ENCODE data around the gene KRTAP12-3. TPM values are rescaled to one million over a fixed set of nuclear protein-coding genes. Genes with fewer than 3 reads are reported as not detected.

KRTAP12-3 gene
- total and polyA plus RNA-seq, 10 of the 15 experiments (the other 5 are each of a cell fraction or from before 2014, with no cell fraction given) = not detected

- intact Hi-C loops (cut with micrococcal nuclease; ENCODE audit: unreplicated experiment) = no loop called here
- no peak for FAIRE-seq
- RAD21 ChIA-PET (ENCODE audit: unreplicated experiment) = no interaction called here
These were observed 35.2 kb downstream of the KRTAP12-3 start for GRCh38 chr21:44692798-44693512.

More at GRCh38 chr21:44692798-44693512, 35.2 kb downstream of the KRTAP12-3 start:
- WGBS (ENCODE audit: insufficient coverage, insufficient replicate concordance, low lambda C conversion rate, missing lambda C conversion rate) = 18% methylated on average over 2 of the region's 2 CpGs
- H4K20me1 ChIP-seq (ENCODE audit: control insufficient read depth, insufficient read depth) = no peaks in the 10 kb centered on the region
- BruUV-seq (replicated peaks) = no TSS peak
- no peak overlapping the region for H3K9ac ChIP-seq (ENCODE audit: control insufficient read depth, insufficient read depth, low read length)
- 0 out of 4 replicates have a peak, but pooled peaks cover 0 to 3% of the 10 kb centered on the region in 2 experiments for H3K27me3 ChIP-seq (replicated peaks in 1 of 2; ENCODE audit: control insufficient read depth in 2 of 2, insufficient read depth in 2 of 2, low read length in 1 of 2)
- H3K4me1 ChIP-seq (ENCODE audit: control insufficient read depth, insufficient read depth, low read length) = no peaks in the 10 kb centered on the region
- H3K4me3 ChIP-seq = no peak overlapping the region
- CTCF ChIA-PET = no interaction called here
- no peaks in the 10 kb centered on the region for H3K36me3 ChIP-seq (ENCODE audit: control insufficient read depth in 2 of 2, insufficient read depth in 2 of 2, low read length in 1 of 2)
- DNase-seq (ENCODE audit: low read depth, low spot score) (no peak), ATAC-seq (no peak)
- H3K79me2 ChIP-seq (ENCODE audit: control insufficient read depth, insufficient read depth, low read length) = no peaks in the 10 kb centered on the region
- H3K9me3 ChIP-seq (replicated peaks; ENCODE audit: control insufficient read depth, insufficient read depth, low read length) = peaks cover 1% of the 10 kb centered on the region; the same call in 2 of the 3 replicates
- H2AFZ ChIP-seq (ENCODE audit: control insufficient read depth, low read depth, low read length) = no peak overlapping the region
- H3K4me2 ChIP-seq (ENCODE audit: control insufficient read depth, insufficient read depth) = no peak overlapping the region
- in situ Hi-C loops (cut with MboI) = no loop called here
- no peak overlapping the region for H3K27ac ChIP-seq (ENCODE audit: control insufficient read depth, insufficient read depth)
- POLR2A ChIA-PET = no interaction called here
- SMC1A ChIA-PET (ENCODE audit: uncharacterized antibody, unreplicated experiment) = no interaction called here
- no peak for TF ChIP-seq RBBP5 (conservative IDR thresholded peaks at IDR 0.05)
- TF ChIP-seq SIN3A (IDR thresholded peaks at IDR 0.05; ENCODE audit: low read depth, low read length) = no peak
- no peak for TF ChIP-seq RB1 (IDR thresholded peaks at IDR 0.05; ENCODE audit: borderline replicate concordance)
- TF ChIP-seq SMARCA5 (IDR thresholded peaks at IDR 0.05) = no peak
- no peak for TF ChIP-seq IRF3 (IDR thresholded peaks at IDR 0.05)
- TF ChIP-seq HDAC2 (IDR thresholded peaks at IDR 0.05) = no peak
- no peak for TF ChIP-seq IKZF1 (conservative IDR thresholded peaks at IDR 0.05)
- no peak for TF ChIP-seq CTCF (IDR thresholded peaks at IDR 0.05 in 2 of 3, conservative IDR thresholded peaks at IDR 0.05 in 1 of 3; ENCODE audit: control insufficient read depth in 2 of 3, extremely low read depth in 1 of 3, insufficient read depth in 1 of 3, low read depth in 3 of 3, low read length in 3 of 3)
- TF ChIP-seq GABPA (IDR thresholded peaks at IDR 0.05; ENCODE audit: low read depth) = no peak
- TF ChIP-seq GATAD2B (conservative IDR thresholded peaks at IDR 0.05; ENCODE audit: low read depth) = no peak
- no peak for TF ChIP-seq ATF2 (IDR thresholded peaks at IDR 0.05; ENCODE audit: low read length)
- TF ChIP-seq E2F4 (IDR thresholded peaks at IDR 0.05; ENCODE audit: low read depth, low read length) = no peak
- TF ChIP-seq POU2F2 (IDR thresholded peaks at IDR 0.05; ENCODE audit: borderline replicate concordance, low read depth, low read length) = no peak
- no peak for TF ChIP-seq ZBED1 (IDR thresholded peaks at IDR 0.05; ENCODE audit: borderline replicate concordance)
- TF ChIP-seq SMC3 (IDR thresholded peaks at IDR 0.05; ENCODE audit: borderline replicate concordance, low read length) = no peak
- no peak for TF ChIP-seq ATF7 (IDR thresholded peaks at IDR 0.05; ENCODE audit: low read depth)
